BE2C (cell line): Measurements from ENCODE around the gene HOXB9.
A peak's percentile ranks its signal among the peaks of the same experiment; 100 is the strongest.

Experiments
- DNase-seq: peaks from one replicate; pipeline ENCODE4 v3.0.0-alpha.2; 2020
- H3K27me3 ChIP-seq: fragments of 250-450 bp; sonication (Bioruptor Pico); 2 replicates; pipeline ENCODE4 v1.5.1; 2020; ENCODE audit warnings: mild to moderate bottlenecking
- H3K36me3 ChIP-seq: fragments of 250-450 bp; sonication (Bioruptor Pico); 2 replicates; pipeline ENCODE4 v1.5.1; 2020; ENCODE audit warnings: mild to moderate bottlenecking
- H3K4me1 ChIP-seq: fragments of 250-450 bp; sonication (Bioruptor Pico); 2 replicates; pipeline ENCODE4 v1.5.1; 2020
- H3K4me3 ChIP-seq: 2 replicates; pipeline ENCODE4 v1.5.1; 2011; ENCODE audit warnings: low read depth, low read length
- H3K9me3 ChIP-seq: fragments of 250-450 bp; sonication (Bioruptor Pico); 2 replicates; pipeline ENCODE4 v1.5.1; 2020
- TF ChIP-seq, protein P1 (sequence below): IDR thresholded peaks from 2 replicates; pipeline ENCODE4 v1.5.1; 2012; ENCODE audit warnings: mild to moderate bottlenecking, low read depth, low read length

HOXB9 gene

DNA sequence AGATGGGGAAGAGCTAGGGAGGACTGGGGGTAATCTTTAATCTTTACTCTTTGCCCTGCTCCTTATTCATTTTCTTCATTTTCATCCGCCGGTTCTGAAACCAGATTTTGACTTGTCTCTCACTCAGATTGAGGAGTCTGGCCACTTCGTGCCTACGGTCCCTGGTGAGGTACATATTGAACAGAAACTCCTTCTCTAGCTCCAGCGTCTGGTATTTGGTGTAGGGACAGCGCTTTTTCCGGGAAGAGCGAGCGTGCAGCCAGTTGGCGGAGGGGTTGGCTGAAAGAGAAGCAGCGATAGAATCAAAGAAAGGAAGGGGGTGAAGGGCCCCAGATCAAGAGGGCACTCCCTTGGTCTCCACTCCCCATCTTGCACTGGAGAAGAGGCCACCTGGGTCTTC lies 3.3 kb downstream of the HOXB9 start:
- H3K36me3 ChIP-seq, result no peaks in the 10 kb centered on the region
- H3K9me3 ChIP-seq, result no peaks in the 10 kb centered on the region
- no peak for DNase-seq
- H3K4me3 ChIP-seq, result no peak overlapping the region
- H3K27me3 ChIP-seq, result peaks cover 99% of the 10 kb centered on the region
- no peaks in the 10 kb centered on the region for H3K4me1 ChIP-seq
- TF ChIP-seq, protein P1, sequence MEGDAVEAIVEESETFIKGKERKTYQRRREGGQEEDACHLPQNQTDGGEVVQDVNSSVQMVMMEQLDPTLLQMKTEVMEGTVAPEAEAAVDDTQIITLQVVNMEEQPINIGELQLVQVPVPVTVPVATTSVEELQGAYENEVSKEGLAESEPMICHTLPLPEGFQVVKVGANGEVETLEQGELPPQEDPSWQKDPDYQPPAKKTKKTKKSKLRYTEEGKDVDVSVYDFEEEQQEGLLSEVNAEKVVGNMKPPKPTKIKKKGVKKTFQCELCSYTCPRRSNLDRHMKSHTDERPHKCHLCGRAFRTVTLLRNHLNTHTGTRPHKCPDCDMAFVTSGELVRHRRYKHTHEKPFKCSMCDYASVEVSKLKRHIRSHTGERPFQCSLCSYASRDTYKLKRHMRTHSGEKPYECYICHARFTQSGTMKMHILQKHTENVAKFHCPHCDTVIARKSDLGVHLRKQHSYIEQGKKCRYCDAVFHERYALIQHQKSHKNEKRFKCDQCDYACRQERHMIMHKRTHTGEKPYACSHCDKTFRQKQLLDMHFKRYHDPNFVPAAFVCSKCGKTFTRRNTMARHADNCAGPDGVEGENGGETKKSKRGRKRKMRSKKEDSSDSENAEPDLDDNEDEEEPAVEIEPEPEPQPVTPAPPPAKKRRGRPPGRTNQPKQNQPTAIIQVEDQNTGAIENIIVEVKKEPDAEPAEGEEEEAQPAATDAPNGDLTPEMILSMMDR, result no peak

DNA sequence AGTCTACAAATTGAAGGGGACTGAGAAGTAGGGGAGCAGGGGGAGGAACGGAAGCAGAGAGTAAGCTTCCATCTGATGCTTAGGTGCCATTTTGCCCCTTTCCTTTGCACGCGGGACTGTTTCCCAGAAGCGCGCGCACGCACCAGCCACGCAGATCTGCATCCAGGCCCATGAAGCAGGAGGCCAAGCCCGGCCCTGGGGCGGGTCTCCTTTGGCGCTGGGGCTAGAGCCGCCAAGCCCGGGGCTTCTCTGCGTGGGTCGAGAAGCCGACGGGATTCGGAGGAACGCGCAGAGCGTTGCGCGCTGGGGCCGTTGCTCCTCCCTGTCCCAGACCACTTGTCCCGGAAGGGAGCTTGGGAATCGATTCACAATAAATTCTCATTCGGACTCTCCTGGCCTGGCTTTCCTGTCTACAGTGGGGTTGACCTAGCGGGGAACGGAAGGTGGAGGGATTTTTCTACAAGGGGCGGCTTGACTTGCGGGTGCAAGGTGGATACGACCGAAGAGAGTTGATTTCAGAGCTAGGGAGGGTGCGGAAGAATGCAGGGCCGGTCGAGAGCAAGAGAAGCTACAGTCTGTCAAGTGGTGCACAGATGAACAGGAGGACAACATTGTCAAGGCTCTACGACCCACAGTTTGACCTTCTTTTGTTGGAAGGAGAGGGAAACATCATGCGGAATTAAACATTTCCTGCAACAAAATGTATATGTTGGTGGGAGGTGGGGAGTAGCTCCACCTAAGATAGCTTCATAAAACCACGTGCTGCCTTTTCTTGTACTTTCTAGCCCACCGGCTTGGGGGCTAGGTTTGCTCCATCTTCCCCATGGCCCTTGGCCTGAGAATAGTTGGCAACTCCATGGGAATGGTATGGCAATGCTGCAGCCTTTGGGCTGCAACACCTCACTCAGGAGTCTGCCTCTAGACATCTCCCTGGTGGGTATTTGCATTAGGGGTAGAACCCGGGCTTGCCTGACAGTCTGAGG lies 4.5 kb downstream of the HOXB9 start:
- Histone ChIP-seq H3K9me3 (no peaks in the 10 kb centered on the region), H3K27me3 (peaks cover 99% of the 10 kb centered on the region), H3K36me3 (no peaks in the 10 kb centered on the region), H3K4me3 (no peak overlapping the region), H3K4me1 (no peaks in the 10 kb centered on the region)
- TF ChIP-seq, protein P1, result no peak
- no peak for DNase-seq

DNA sequence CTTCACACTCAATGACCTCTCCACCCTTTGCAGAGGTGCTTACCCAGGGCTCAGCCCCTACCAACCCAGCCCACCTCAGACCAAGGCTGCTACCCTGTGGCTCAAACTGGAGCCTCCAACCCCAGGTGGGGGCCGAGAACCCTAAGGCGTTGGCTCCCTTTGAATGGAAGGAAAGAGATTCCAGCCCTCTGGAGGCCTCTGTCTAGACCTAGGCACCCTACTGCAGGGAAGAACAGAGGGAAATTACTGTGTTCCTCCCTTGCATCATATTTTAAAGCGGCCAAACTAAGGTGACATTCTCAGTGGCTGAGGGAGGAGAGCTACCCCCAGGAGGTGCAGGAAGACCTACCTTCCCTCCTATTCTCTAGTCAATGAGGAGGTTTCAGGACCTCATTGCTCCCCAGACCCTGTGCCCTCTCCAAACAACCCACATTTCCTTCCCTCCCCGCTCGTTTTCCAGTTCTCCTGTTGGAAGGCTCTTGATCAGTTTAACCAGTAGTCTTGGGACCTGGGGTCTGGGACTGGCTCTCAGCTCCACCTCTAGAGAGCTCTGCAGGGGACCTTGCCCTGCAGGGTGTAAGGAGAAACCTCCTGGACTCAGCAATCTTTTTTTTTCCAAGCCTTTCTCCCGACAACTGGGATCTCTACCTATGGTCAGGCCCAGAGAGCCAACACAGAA lies 5.6 kb downstream of the HOXB9 start:
- DNase-seq, result no peak
- TF ChIP-seq, protein P1, result no peak
- Histone ChIP-seq H3K4me1 (no peaks in the 10 kb centered on the region), H3K36me3 (no peaks in the 10 kb centered on the region), H3K4me3 (no peak overlapping the region), H3K27me3 (peaks cover 100% of the 10 kb centered on the region), H3K9me3 (no peaks in the 10 kb centered on the region)

DNA sequence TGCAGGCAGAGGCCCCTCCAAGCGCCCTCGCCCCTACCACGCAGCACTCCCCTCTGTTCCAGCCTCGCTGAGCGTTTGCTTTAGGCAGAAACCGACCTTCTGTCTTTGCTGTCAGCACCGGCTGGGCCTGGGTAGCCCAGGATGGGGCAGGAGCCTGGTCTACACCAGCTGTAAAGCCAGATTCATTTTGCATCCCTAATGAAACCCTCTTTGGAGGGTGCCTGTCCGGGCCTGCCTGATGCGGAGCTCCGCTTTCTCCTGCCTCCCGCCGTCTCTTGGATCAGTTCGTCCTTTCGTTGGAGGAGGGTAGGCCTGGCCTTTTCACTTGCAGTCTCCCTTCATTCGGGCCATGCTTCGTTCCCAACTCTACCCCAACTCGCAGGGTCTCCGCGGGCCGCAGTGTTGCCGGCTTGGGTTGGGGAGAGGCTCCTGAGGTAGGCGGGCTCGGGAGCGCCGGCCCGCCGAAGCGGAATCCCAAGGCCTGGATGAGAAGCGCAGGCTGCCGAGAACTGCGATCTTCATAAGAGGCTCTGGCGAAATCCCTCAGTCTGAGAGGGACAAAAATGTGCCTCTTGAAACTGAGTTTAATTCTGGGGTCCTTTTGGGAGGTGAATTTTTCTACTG lies 6.2 kb downstream of the HOXB9 start:
- Histone ChIP-seq H3K4me3 (no peak overlapping the region), H3K27me3 (peaks cover 100% of the 10 kb centered on the region), H3K36me3 (no peaks in the 10 kb centered on the region), H3K9me3 (no peaks in the 10 kb centered on the region), H3K4me1 (no peaks in the 10 kb centered on the region)
- DNase-seq, result no peak
- TF ChIP-seq, protein P1, result no peak

DNA sequence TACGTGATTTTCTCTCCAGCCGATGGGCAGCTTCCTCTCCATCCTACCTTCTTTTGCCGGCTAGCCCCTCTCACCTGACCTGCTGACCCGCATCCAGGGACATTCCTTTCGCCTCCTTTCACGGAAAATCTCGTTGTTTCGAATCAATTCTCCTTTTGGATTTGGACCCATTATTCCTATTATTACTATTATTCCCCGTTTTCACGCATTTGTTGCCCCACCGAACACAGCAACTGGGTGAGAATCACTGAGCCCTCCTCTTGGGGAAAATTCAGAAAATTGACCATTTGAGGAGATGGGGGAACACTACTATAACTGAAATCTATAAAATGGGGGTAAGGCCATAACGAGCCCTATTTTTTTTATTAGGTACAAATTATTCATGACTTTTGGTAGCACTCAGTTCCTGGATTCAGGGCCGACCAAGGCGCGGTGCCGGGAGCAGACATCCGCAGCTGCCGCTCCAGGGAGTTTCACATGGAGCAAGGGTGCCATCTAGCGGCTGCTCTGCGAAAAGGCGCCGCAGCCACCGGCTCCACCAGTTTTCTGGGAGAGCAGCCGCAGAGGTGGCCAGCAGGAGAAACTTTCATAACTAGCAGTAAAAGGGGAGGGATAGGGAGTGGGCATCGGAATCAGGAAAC lies 7.8 kb downstream of the HOXB9 start:
- TF ChIP-seq, protein P1, result peak; percentile 95
- Histone ChIP-seq H3K27me3 (peaks cover 97% of the 10 kb centered on the region), H3K36me3 (no peaks in the 10 kb centered on the region), H3K4me3 (no peak overlapping the region), H3K4me1 (no peaks in the 10 kb centered on the region), H3K9me3 (no peaks in the 10 kb centered on the region)
- peak; percentile 81 for DNase-seq
